Prostate gland (tissue), 2 donors: ENCODE results near the gene DOCK11. TPM values are rescaled to one million over a fixed set of nuclear protein-coding genes. Genes with fewer than 3 reads are reported as not detected.
"Not testable (repeated sequence)": the region's sequence is repeated elsewhere in the genome, so short reads cannot be mapped to it uniquely, and the experiment has no call there.

Experiments used
- DNase-seq: peaks from one replicate; pipeline ENCODE4 v3.0.0-alpha.2; 2019; ENCODE audit warnings: low spot score
- H3K27ac ChIP-seq, 2 donors: fragments of 200-600 bp; sonication (generic); 2 replicates each; pipeline ENCODE4 v1.5.1; 2017 to 2019
- H3K27me3 ChIP-seq: fragments of 200-600 bp; sonication (generic); replicated peaks from 2 replicates; pipeline ENCODE4 v1.5.1; 2019; ENCODE audit not compliant: insufficient read depth
- H3K36me3 ChIP-seq, 2 donors: fragments of 200-600 bp; sonication (generic); 1 replicate in 1 of 2; 2 replicates in 1 of 2; pipeline versions ENCODE4 v1.5.1 to v1.8.1; 2017 to 2019
- H3K4me1 ChIP-seq: fragments of 200-600 bp; sonication (generic); replicated peaks from 2 replicates; pipeline ENCODE4 v1.5.1; 2019
- H3K4me3 ChIP-seq, 2 donors: fragments of 200-600 bp; sonication (generic); 2 replicates each; pipeline ENCODE4 v1.5.1; 2017 to 2019
- H3K9me3 ChIP-seq: fragments of 200-600 bp; sonication (generic); 2 replicates; pipeline ENCODE4 v1.5.1; 2017
- CTCF ChIP-seq, 4 experiments: fragments of 200-600 bp in 2 of 4; fragments of 450-650 bp in 2 of 4; sonication (generic) in 2 of 4; IDR thresholded peaks; 1 replicate in 3 of 4; 2 replicates in 1 of 4; pipeline ENCODE4 v1.5.1; 2016 to 2019; ENCODE audit warnings: antibody characterized with exemption in 4 of 4, mild to moderate bottlenecking in 2 of 4, moderate library complexity in 2 of 4
- POLR2A ChIP-seq: fragments of 450-650 bp; IDR thresholded peaks from one replicate; pipeline ENCODE4 v1.6.1; 2016; ENCODE audit warnings: antibody characterized with exemption, mild to moderate bottlenecking
- POLR2AphosphoS5 ChIP-seq: sonication (generic); formaldehyde crosslinking; IDR thresholded peaks from one replicate; pipeline ENCODE4 v1.6.1; 2017; ENCODE audit warnings: antibody characterized with exemption
- WGBS: methylation state at CpG from one replicate; pipeline ENCODE4 v1.1.5; 2018; 5-methylcytosine and 5-hydroxymethylcytosine counted together
- intact Hi-C: fragments of 100-400 bp; cut with DNase I; formaldehyde crosslinking; loops from one replicate; pipeline ENCODE4 v1.14.2; 2022
- total RNA-seq, 2 donors: library from RNA; depleted of rRNA; stranded (reverse); fragments of >200 nt; gene quantifications; one replicate each; pipeline ENCODE4 v1.1.0, GENCODE V29; 2016

The DOCK11 gene
- total RNA-seq, 2 donors from 2014 or later: 2.6 to 4.7 TPM

GRCh38 chrX:118464501-118464900 lies 31.1 kb upstream of the DOCK11 start:
- Histone ChIP-seq H3K4me1 (no peaks in the 10 kb centered on the region), H3K27me3 (no peaks in the 10 kb centered on the region), H3K9me3 (no peaks in the 10 kb centered on the region), H3K4me3 (no peak overlapping the region), H3K36me3 (no peaks in the 10 kb centered on the region), H3K27ac (no peak overlapping the region)
- TF ChIP-seq POLR2AphosphoS5: no peak
- TF ChIP-seq POLR2A: no peak
- no peak for TF ChIP-seq CTCF (IDR thresholded peaks at IDR 0.05)
- 72% methylated on average over 6 of the region's 6 CpGs for WGBS
- no peak for DNase-seq
- intact Hi-C loops: no loop called here

GRCh38 chrX:118468122-118468521 lies 27.5 kb upstream of the DOCK11 start:
- intact Hi-C loops: no loop called here
- 66% methylated on average over 7 of the region's 7 CpGs for WGBS
- no peak for DNase-seq
- Histone ChIP-seq H3K27me3 (no peaks in the 10 kb centered on the region), H3K36me3 (no peaks in the 10 kb centered on the region), H3K4me3 (no peak overlapping the region), H3K9me3 (no peaks in the 10 kb centered on the region), H3K27ac (no peak overlapping the region), H3K4me1 (no peaks in the 10 kb centered on the region)
- TF ChIP-seq POLR2AphosphoS5 (no peak), CTCF (IDR thresholded peaks at IDR 0.05) (no peak), POLR2A (no peak)

GRCh38 chrX:118470721-118471347 lies 24.8 kb upstream of the DOCK11 start:
- H3K9me3 ChIP-seq, intact Hi-C loops, DNase-seq, H3K36me3 ChIP-seq, H3K27ac ChIP-seq, H3K4me1 ChIP-seq, H3K27me3 ChIP-seq, H3K4me3 ChIP-seq: not testable (repeated sequence)
- WGBS: 84% methylated on average over 5 of the region's 5 CpGs

GRCh38 chrX:118474586-118474985 lies 21.0 kb upstream of the DOCK11 start:
- WGBS: 61% methylated on average over 6 of the region's 6 CpGs
- no peak for TF ChIP-seq CTCF (IDR thresholded peaks at IDR 0.05)
- TF ChIP-seq POLR2A: no peak
- TF ChIP-seq POLR2AphosphoS5: no peak

GRCh38 chrX:118475903-118476302 lies 19.7 kb upstream of the DOCK11 start:
- Histone ChIP-seq H3K36me3 (no peaks in the 10 kb centered on the region), H3K4me1 (no peaks in the 10 kb centered on the region), H3K27ac (no peak overlapping the region), H3K27me3 (no peaks in the 10 kb centered on the region), H3K9me3 (no peaks in the 10 kb centered on the region), H3K4me3 (no peak overlapping the region)
- 88% methylated on average over 4 of the region's 4 CpGs for whole genome bisulfite sequencing
- DNase-seq: no peak
- TF ChIP-seq CTCF (IDR thresholded peaks at IDR 0.05): no peak
- TF ChIP-seq POLR2AphosphoS5: no peak
- no peak for TF ChIP-seq POLR2A
- intact Hi-C loops: no loop called here

More at GRCh38 chrX:118474586-118474985, 21.0 kb upstream of the DOCK11 start:
- Histone ChIP-seq H3K4me1 (no peaks in the 10 kb centered on the region), H3K27ac (no peak overlapping the region), H3K9me3 (no peaks in the 10 kb centered on the region), H3K4me3 (no peak overlapping the region), H3K27me3 (no peaks in the 10 kb centered on the region), H3K36me3 (no peaks in the 10 kb centered on the region)
- DNase-seq: no peak
- intact Hi-C loops: no loop called here
